A673 (cell line): ENCODE results near the gene KCNJ11.

Experiments used
- EZH2 ChIP-seq: fragments of 200-600 bp; sonication (generic); IDR thresholded peaks from 2 replicates; pipeline ENCODE4 v1.6.1; 2017; ENCODE audit warnings: borderline replicate concordance, low read depth, mild to moderate bottlenecking, mixed read lengths, antibody characterized with exemption, low read length; ENCODE audit not compliant: poor library complexity, severe bottlenecking
- TF ChIP-seq, protein P1 (sequence below): fragments of 300-800, 200-600 bp; sonication (generic); conservative IDR thresholded peaks from 2 replicates; pipeline ENCODE4 v1.5.1; 2017; ENCODE audit warnings: low read depth, mild to moderate bottlenecking, antibody characterized with exemption, low read length, moderate library complexity, mixed read lengths

GRCh38 chr11:17368551-17368950 is 19.9 kb downstream of the KCNJ11 start:
- no peak for TF ChIP-seq EZH2
- TF ChIP-seq, protein P1, sequence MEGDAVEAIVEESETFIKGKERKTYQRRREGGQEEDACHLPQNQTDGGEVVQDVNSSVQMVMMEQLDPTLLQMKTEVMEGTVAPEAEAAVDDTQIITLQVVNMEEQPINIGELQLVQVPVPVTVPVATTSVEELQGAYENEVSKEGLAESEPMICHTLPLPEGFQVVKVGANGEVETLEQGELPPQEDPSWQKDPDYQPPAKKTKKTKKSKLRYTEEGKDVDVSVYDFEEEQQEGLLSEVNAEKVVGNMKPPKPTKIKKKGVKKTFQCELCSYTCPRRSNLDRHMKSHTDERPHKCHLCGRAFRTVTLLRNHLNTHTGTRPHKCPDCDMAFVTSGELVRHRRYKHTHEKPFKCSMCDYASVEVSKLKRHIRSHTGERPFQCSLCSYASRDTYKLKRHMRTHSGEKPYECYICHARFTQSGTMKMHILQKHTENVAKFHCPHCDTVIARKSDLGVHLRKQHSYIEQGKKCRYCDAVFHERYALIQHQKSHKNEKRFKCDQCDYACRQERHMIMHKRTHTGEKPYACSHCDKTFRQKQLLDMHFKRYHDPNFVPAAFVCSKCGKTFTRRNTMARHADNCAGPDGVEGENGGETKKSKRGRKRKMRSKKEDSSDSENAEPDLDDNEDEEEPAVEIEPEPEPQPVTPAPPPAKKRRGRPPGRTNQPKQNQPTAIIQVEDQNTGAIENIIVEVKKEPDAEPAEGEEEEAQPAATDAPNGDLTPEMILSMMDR, result no peak
